Fibroblast of the conjunctiva (primary cell): ENCODE measurements around the gene ZDHHC12.
"Not testable (repeated sequence)": the region's sequence is repeated elsewhere in the genome, so short reads cannot be mapped to it uniquely, and the experiment has no call there.

ENCODE experiments used
- DNase-seq: peaks from one replicate; pipeline ENCODE4 v3.0.0-alpha.2; 2010; ENCODE audit warnings: low read depth

The ZDHHC12 gene

GRCh38 chr9:128707446-128707845 is 16.5 kb downstream of the ZDHHC12 start:
- no peak for DNase-seq

GRCh38 chr9:128706671-128707381 is 17.1 kb downstream of the ZDHHC12 start:
- no peak for DNase-seq

- no peak for DNase-seq
These were observed 17.9 kb downstream of the ZDHHC12 start for GRCh38 chr9:128706045-128706444.

GRCh38 chr9:128705051-128705965 is 18.6 kb downstream of the ZDHHC12 start:
- no peak for DNase-seq

GRCh38 chr9:128704356-128704670 is 19.6 kb downstream of the ZDHHC12 start:
- no peak for DNase-seq

GRCh38 chr9:128703616-128704355 is 20.1 kb downstream of the ZDHHC12 start:
- no peak for DNase-seq

- no peak for DNase-seq
These were observed 20.8 kb downstream of the ZDHHC12 start for GRCh38 chr9:128702949-128703615.

GRCh38 chr9:128702445-128702948 is 21.4 kb downstream of the ZDHHC12 start, which contains the start of gene PKN3:
TSS of gene PKN3 (plus strand) at chr9:128702503. CDS start at chr9:128702916, 413 bp downstream.
- no peak for DNase-seq

GRCh38 chr9:128701227-128701854 is 22.6 kb downstream of the ZDHHC12 start:
- DNase-seq, result no peak

- DNase-seq, result not testable (repeated sequence)
These were observed 24.7 kb downstream of the ZDHHC12 start for GRCh38 chr9:128699096-128699795.

GRCh38 chr9:128696923-128697707 is 26.8 kb downstream of the ZDHHC12 start:
- DNase-seq, result no peak

- no peak for DNase-seq
These were observed 29.6 kb downstream of the ZDHHC12 start for GRCh38 chr9:128694344-128694743.

- not testable (repeated sequence) for DNase-seq
These were observed 30.2 kb downstream of the ZDHHC12 start for GRCh38 chr9:128693738-128694137.

- DNase-seq, result no peak
These were observed 33.3 kb downstream of the ZDHHC12 start for GRCh38 chr9:128690684-128691034.

- no peak for DNase-seq
These were observed 33.9 kb downstream of the ZDHHC12 start for GRCh38 chr9:128689820-128690683.

GRCh38 chr9:128689293-128689774 is 34.6 kb downstream of the ZDHHC12 start:
- no peak for DNase-seq

GRCh38 chr9:128688501-128689292 is 35.2 kb downstream of the ZDHHC12 start, which contains the start of gene SET:
TSS of gene SET (plus strand) at chr9:128689222. CDS start at chr9:128689583, 361 bp downstream.
- DNase-seq, result peak; percentile 86

GRCh38 chr9:128687453-128687852 is 36.5 kb downstream of the ZDHHC12 start:
- no peak for DNase-seq
